Mammary epithelial cell (primary cell): Measurements from ENCODE around the gene SRC.

Source experiments
- EZH2 ChIP-seq: IDR thresholded peaks from 2 replicates; pipeline ENCODE4 v1.6.1; 2012; ENCODE audit warnings: low read length, inconsistent platforms, borderline replicate concordance
- TF ChIP-seq, protein P1 (sequence below), 2 donors: IDR thresholded peaks in 1 of 2; conservative IDR thresholded peaks in 1 of 2; 2 replicates each; pipeline ENCODE4 v1.5.1; 2011 to 2012; ENCODE audit warnings: inconsistent platforms in 2 of 2, low read length in 2 of 2, mild to moderate bottlenecking in 2 of 2, control low read depth in 1 of 2, low read depth in 1 of 2; ENCODE audit not compliant: insufficient read depth in 1 of 2; ENCODE audit errors: extremely low read depth in 1 of 2

DNA sequence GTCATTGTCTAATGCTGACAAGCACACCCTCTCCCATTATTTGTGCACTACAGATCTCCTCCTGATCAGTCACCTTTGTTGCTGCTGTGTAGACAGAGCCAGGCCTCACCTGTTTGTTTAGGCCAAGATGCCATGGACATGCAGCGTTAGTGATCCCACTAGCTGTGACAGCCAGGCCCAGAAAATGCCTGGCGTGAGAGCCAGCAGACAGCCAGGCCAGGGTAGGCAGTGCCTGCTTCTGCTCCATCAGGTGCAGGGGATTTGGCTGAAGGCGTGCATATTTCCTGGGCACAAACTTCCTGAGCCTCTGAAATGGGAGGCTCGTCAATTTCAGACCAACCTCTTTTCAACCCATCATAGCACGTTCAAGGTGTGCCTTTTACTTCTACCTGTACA is 29.2 kb upstream of the SRC start:
- TF ChIP-seq, protein P1, sequence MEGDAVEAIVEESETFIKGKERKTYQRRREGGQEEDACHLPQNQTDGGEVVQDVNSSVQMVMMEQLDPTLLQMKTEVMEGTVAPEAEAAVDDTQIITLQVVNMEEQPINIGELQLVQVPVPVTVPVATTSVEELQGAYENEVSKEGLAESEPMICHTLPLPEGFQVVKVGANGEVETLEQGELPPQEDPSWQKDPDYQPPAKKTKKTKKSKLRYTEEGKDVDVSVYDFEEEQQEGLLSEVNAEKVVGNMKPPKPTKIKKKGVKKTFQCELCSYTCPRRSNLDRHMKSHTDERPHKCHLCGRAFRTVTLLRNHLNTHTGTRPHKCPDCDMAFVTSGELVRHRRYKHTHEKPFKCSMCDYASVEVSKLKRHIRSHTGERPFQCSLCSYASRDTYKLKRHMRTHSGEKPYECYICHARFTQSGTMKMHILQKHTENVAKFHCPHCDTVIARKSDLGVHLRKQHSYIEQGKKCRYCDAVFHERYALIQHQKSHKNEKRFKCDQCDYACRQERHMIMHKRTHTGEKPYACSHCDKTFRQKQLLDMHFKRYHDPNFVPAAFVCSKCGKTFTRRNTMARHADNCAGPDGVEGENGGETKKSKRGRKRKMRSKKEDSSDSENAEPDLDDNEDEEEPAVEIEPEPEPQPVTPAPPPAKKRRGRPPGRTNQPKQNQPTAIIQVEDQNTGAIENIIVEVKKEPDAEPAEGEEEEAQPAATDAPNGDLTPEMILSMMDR (conservative IDR thresholded peaks at IDR 0.05 in 1 of 2, IDR thresholded peaks at IDR 0.05 in 1 of 2; ENCODE audit: extremely low read depth in 1 of 2, insufficient read depth in 1 of 2, low read depth in 1 of 2, low read length in 2 of 2) = no peak
- no peak for TF ChIP-seq EZH2
